Epithelial cell of proximal tubule (primary cell): ENCODE measurements around the gene ROBO2. TPM values are rescaled to one million over a fixed set of nuclear protein-coding genes. Genes with fewer than 3 reads are reported as not detected.

Experiments used
- DNase-seq: peaks from one replicate; pipeline ENCODE4 v3.0.0-alpha.2; 2011; ENCODE audit warnings: low read depth
- H3K4me3 ChIP-seq: 2 replicates; pipeline ENCODE4 v1.5.1; 2011; ENCODE audit warnings: low read depth, mild to moderate bottlenecking, low read length
- total RNA-seq: library from RNA; depleted of rRNA; stranded (reverse); fragments of >200 nt; gene quantifications from 2 replicates; pipeline ENCODE4 v1.2.3, GENCODE V29; 2015
- TF ChIP-seq, protein P1 (sequence below): conservative IDR thresholded peaks from 2 replicates; pipeline ENCODE4 v1.5.1; 2012; ENCODE audit warnings: low read depth, mild to moderate bottlenecking, low read length

The ROBO2 gene
- total RNA-seq, 1 donor from 2014 or later, result 0.52 TPM

DNA sequence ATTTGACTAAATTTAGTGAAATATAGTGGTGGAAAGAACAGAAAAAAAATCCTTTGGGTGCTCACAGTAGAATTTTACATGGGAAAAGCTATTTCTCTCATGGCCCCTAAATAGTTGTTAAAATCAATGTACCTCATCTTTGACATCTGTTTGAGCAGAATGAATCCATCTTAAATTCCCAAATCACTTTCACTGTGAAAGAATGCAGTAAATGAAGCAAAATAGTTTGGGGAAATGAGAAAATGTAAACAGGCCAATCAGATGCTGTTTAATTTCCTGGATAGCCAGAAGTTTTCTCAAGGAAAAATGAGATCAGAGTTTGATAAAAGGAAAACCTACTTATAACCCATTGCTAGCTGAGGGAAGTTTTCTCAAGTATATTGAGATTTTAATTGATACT lies 406.9 kb downstream of the ROBO2 start:
- DNase-seq, result no peak
- no peak overlapping the region for H3K4me3 ChIP-seq
- TF ChIP-seq, protein P1, sequence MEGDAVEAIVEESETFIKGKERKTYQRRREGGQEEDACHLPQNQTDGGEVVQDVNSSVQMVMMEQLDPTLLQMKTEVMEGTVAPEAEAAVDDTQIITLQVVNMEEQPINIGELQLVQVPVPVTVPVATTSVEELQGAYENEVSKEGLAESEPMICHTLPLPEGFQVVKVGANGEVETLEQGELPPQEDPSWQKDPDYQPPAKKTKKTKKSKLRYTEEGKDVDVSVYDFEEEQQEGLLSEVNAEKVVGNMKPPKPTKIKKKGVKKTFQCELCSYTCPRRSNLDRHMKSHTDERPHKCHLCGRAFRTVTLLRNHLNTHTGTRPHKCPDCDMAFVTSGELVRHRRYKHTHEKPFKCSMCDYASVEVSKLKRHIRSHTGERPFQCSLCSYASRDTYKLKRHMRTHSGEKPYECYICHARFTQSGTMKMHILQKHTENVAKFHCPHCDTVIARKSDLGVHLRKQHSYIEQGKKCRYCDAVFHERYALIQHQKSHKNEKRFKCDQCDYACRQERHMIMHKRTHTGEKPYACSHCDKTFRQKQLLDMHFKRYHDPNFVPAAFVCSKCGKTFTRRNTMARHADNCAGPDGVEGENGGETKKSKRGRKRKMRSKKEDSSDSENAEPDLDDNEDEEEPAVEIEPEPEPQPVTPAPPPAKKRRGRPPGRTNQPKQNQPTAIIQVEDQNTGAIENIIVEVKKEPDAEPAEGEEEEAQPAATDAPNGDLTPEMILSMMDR, result no peak

DNA sequence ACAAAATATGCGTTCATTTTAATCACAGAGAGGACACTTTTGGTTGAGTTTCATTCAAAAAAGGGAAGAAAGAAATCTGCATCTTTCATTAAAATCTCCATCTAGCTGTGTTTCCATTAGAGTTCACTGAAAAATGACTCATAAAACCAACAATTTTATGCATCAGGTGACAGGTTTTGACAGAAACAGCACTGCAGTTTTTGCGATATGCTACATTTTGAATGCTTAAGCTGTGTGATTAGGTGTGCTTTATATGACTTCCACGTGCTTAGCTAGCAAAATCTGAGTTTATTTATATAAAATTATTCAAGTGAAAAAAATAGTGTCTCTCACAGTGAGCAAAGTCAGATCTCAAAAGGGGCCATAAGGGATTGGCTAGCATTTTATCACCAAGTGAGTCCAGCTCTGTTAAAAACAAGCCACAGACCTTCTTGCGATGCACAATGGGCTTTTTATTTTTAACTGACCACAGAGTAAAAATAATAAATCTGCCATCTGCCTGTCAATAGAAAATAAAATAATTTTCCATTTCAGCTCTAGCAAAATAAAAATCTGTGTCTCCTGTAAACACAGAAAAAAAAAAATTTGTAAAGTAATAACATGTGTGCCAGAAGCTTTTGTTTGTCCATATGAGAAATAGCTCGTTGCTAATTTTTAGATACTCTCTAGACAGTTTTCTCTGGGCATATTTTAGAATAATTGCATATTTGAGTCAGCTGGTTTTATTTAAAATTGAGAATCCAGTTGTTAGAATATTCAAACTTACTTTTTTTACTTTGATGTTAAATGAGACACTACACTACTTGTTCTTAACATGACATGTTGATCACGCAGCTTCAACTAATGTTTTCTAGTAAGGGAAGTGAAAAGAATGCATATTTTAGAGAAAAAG lies 409.8 kb downstream of the ROBO2 start:
- DNase-seq, result no peak
- TF ChIP-seq, protein P1, result no peak
- no peak overlapping the region for H3K4me3 ChIP-seq

DNA sequence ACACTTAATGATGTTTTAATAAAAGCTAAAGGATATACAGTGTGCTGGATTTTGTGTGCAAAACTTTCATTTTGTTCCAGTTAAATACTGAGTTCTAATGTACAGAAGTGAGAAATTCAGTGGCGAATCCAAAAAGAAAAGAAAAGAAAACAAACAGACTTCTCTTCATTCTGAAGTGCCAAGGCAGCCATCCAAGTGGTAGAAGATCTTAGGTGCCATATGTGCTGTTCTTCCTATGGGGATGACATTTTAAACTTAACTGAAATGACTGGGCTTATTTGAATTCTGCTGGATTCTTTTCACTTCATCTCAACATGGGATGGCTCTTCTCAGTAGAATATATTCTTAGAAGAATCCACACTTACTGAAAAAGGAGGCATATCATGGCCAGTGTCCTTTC lies 416.5 kb downstream of the ROBO2 start:
- no peak overlapping the region for H3K4me3 ChIP-seq
- TF ChIP-seq, protein P1, result no peak
- no peak for DNase-seq

- H3K4me3 ChIP-seq, result no peak overlapping the region
- TF ChIP-seq, protein P1, result no peak
Measured at GRCh38 chr3:77456906-77457305, 417.0 kb downstream of the ROBO2 start.

DNA sequence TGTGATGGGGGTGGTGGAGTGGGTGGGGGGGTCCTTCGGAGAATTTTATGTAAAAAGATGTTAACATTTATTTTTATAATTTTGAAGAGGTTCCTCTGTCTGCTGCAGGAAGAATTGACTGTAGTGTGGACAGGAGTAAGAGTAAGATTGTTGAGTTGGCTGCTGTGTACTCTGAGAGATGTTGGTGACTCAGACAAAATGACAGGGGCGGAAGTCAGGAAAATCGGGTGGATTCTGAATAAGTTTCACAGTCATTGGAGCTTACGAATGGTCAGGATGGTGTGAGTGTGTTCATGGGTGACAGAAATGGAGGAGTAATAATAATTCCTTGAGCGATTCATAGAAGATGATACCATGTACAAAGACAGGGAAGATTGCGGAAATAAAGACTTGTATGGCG lies 420.0 kb downstream of the ROBO2 start:
- TF ChIP-seq, protein P1, result no peak
- no peak for DNase-seq
- no peak overlapping the region for H3K4me3 ChIP-seq

More at GRCh38 chr3:77456906-77457305, 417.0 kb downstream of the ROBO2 start:
- DNase-seq, result no peak

DNA sequence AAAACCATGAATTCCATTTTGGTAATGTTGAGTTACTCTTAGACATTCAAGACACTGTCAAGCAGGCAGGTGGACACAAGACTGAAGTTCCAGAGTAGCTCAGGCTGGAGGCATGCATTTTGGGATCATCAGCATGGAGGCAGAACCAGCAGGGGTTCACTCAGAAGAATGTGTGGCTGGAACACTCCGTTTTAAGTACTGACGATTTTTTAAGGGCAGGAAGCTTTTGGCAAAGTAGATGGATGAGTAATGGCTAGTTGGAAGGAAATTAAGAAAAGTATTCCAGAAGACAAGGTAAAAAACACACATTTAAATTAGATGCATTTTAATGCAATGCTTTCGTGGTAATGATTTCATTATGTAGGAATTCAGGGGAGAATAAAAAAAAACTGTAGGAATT lies 420.4 kb downstream of the ROBO2 start:
- H3K4me3 ChIP-seq, result no peak overlapping the region
- TF ChIP-seq, protein P1, result no peak
- no peak for DNase-seq

DNA sequence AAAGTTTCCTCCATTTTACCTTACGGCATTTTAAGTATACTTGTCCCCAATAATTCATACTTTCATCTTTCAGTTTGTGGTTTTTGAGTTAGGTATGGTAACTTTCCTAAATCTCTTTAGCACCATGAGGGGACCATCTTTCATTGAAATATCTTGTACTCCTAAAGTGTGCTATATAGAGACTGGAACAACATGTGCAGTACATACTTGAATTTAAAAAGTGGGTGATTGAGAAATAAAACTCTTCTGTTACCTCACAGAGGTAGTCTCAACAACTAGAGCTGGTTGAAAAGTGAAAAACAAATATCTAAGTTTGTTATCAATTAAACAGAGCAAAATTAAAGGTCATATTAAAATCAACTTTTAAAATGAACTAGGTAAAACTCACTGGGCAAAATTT lies 423.1 kb downstream of the ROBO2 start:
- no peak overlapping the region for H3K4me3 ChIP-seq
- DNase-seq, result no peak
- TF ChIP-seq, protein P1, result no peak
